HG02763 (cell line): ENCODE measurements around the gene RAB8A.
A peak's percentile ranks its signal among the peaks of the same experiment; 100 is the strongest.
"Not testable (repeated sequence)": the region's sequence is repeated elsewhere in the genome, so short reads cannot be mapped to it uniquely, and the experiment has no call there.

Experiments
- ATAC-seq: cut with Tn5 transposase; IDR thresholded peaks from one replicate; pipeline ENCODE4 v1.9.1; 2021; ENCODE audit warnings: mild to moderate bottlenecking, moderate library complexity; ENCODE audit not compliant: unreplicated experiment

The RAB8A gene

GRCh38 chr19:16106121-16106520 is 5.6 kb upstream of the RAB8A start:
- ATAC-seq, result no peak

- ATAC-seq, result no peak
Measured at GRCh38 chr19:16111909-16112752, 442 bp downstream of the RAB8A start.

DNA sequence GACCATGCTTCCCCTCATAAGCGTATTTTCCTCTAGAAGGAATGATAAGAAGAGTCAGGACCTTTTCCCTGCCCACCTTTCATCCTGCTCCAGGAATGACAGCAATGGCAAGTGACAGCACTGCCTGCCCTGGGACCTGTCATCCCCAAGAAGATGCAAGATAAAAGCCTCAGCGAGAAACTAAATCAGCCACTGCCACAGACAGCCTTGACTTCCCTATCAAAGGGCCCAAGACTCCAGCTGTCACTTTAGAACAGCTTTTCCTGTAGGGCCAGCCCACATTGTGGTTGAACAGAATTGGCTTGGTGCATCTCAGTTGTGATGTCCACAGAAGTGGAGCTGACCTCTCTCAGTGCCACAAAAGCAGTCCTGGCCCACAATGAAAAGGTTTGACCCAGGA is 1.1 kb downstream of the RAB8A start:
- no peak for ATAC-seq

DNA sequence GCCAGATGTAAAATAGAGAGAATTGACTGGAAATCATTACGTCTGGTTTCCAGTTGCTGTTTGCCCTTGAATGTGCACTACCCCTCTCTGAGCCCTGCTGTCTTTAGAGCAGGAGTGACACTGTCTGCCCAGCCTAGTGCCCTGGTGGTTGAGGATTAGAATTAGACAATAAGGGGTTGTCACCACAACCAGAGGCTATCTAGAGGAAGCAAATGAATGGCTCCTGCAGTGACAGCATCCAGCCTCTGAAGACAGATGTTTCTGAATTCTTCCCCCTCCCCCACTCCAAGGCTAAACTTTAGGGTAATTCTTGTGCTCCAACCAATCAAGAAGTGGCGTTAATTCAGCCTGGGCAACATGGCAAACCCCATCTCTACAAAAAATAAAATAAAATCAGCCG is 2.0 kb downstream of the RAB8A start:
- no peak for ATAC-seq

- no peak for ATAC-seq
Measured at GRCh38 chr19:16115301-16116039, 3.8 kb downstream of the RAB8A start.

- ATAC-seq, result no peak
Measured at GRCh38 chr19:16116067-16116466, 4.4 kb downstream of the RAB8A start.

- no peak for ATAC-seq
Measured at GRCh38 chr19:16117594-16118033, 5.9 kb downstream of the RAB8A start.

- peak; percentile 72 for ATAC-seq
Measured at GRCh38 chr19:16118489-16119033, 6.9 kb downstream of the RAB8A start.

DNA sequence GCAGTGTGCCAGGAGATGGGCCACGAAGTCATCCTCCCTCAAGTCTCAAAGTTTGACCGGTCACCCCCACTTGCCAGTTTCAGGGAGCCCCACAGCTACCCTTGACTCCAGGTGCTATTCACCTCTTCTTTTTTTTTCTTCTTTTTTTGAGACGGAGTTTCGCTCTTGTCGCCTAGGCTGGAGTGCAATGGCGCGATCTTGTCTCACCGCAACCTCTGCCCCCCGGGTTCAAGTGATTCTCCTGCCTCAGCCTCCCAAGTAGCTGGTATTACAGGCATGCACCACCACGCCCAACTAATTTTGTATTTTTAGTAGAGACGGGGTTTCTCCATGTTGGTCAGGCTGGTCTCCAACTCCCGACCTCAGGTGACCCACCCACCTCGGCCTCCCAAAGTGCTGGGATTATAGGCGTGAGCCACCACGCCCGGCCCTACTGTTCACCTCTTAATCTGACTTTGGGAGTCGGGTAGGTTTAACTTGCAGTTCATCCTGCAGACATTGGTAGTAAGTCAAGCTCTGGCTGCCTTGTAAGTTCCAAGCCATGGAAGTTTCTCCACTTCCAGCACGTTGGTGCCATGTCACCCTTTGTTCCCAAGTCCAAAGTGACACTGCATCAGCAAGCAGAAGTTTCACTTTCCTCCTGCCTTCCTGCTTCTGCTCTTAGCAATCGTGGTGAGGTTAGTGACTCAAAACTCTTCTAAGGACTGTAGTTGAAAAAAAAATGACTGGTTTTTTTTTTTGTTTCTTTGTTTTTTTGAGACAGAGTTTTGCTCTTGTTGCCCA is 7.6 kb downstream of the RAB8A start:
- ATAC-seq, result not testable (repeated sequence)

DNA sequence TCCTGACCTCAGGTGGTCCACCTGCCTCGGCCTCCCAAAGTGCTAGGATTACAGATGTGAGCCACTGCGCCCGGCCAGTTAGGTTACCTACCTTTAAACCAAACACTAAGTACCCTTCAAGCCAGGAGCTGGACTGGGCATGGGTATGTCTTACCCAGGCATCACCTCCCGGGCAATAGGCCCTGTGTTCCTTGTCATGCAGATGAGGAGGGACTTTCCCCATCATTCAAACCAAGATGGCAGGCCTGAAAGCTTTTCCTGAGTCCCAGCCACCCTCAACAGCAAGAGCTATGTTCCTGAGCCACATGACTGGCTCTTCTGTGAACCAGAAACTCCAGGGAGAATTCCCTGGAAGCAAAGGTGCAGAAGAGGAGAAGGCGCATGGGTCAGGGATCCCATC is 9.5 kb downstream of the RAB8A start:
- ATAC-seq, result no peak

DNA sequence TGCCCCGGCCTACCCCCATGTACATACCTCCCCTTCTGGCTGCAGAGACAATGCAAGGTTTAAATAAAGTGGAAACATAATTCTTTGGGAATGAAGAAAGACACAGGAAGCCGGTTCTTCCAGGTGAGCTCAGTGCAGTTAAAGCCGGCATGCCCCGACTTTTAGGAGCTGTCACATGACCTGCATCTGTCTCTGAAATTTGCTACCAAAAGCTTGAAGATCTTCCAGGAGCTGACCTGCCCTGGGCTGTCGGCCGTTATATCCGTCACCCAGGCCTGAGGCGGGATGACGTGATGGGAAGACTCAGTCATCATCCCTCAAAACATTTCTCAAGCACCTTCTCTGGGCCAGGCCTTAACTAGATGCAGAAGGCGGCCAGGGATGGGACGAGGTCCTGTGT is 10.3 kb downstream of the RAB8A start:
- ATAC-seq, result no peak

GRCh38 chr19:16124953-16125352 is 13.3 kb downstream of the RAB8A start:
- ATAC-seq, result no peak

GRCh38 chr19:16125737-16126495 is 14.2 kb downstream of the RAB8A start:
- ATAC-seq, result no peak

- no peak for ATAC-seq
Measured at GRCh38 chr19:16127080-16127479, 15.4 kb downstream of the RAB8A start.

DNA sequence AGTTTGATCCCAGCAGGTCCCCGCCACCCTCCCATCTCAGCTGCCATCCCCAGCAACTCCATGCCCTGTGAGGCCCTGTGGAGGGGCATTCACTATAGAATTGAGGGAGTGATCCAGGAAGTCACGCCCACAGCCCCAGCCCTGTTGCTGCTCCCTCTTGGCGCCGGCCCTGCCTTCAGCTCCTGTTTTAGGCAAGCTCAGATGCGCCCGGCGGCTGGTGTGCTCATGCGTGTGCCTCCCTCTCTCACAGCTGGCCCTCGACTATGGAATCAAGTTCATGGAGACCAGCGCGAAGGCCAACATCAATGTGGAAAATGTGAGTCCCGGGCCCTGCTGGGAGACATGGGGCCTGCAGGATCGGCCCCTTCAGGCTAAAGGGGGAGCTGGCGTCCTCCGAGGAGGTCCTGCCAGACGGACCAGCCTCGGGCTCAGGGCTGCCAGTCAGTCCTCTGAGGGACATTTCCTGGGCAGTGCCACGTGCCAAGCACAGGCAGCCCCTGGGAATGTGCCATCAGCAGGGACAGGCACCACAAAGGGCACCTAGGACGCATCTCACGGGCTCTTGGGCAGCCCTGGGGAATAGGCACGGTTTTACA is 16.2 kb downstream of the RAB8A start:
- ATAC-seq, result no peak

GRCh38 chr19:16131648-16132047 is 20.0 kb downstream of the RAB8A start:
- no peak for ATAC-seq

DNA sequence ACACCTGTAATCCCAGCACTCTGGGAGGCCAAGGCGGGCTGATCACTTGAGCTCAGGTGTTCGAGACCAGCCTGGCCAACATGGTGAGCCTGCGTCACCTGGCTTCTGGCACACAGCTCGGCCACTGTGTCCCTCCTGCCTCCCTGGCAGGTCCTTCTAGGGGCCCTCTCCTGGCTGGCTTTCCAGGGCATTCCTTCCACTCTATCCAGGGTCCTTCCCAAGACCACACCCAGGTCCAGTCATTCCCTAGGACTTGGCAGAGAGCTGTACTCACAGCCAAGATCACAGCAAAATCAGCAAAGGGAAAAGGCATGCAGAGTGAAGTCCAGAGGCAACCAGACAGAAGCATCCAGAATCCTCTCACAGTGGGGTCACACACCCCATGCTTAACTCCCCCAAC is 22.1 kb downstream of the RAB8A start:
- ATAC-seq, result no peak

DNA sequence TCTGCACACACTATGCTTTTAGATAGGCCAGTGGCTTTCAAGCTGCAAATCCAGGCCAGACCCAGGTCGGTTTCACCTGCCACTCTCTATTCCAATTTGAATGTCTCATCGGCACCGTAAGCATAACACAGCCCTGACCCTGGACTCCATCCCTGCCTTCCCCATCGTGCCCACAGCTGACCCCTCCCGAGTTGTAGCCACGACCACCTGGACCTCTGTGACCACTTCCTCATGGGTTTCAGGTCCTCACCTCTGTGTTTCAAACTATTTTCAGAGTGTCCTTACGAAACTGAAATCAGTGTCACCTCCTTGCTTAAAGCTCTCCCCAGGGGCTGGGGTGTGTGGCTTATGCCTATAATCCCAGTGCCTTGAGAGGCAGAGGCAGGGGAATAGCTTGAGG is 22.8 kb downstream of the RAB8A start:
- ATAC-seq, result no peak

GRCh38 chr19:16135430-16136127 is 23.9 kb downstream of the RAB8A start:
- no peak for ATAC-seq
